Lower leg skin (tissue), 3 donors: ENCODE results near the gene SMIM28.

Source experiments
- POLR2A ChIP-seq, 2 donors: fragments of 450-650 bp; IDR thresholded peaks; one replicate each; pipeline ENCODE4 v1.6.1; 2016 to 2017; ENCODE audit warnings: antibody characterized with exemption in 2 of 2, mild to moderate bottlenecking in 1 of 2, moderate library complexity in 1 of 2
- TF ChIP-seq, protein P1 (sequence below), 3 donors: fragments of 450-650 bp; IDR thresholded peaks; one replicate each; pipeline ENCODE4 v1.5.1; 2016; ENCODE audit warnings: antibody characterized with exemption in 3 of 3, mild to moderate bottlenecking in 3 of 3, moderate library complexity in 2 of 3

DNA sequence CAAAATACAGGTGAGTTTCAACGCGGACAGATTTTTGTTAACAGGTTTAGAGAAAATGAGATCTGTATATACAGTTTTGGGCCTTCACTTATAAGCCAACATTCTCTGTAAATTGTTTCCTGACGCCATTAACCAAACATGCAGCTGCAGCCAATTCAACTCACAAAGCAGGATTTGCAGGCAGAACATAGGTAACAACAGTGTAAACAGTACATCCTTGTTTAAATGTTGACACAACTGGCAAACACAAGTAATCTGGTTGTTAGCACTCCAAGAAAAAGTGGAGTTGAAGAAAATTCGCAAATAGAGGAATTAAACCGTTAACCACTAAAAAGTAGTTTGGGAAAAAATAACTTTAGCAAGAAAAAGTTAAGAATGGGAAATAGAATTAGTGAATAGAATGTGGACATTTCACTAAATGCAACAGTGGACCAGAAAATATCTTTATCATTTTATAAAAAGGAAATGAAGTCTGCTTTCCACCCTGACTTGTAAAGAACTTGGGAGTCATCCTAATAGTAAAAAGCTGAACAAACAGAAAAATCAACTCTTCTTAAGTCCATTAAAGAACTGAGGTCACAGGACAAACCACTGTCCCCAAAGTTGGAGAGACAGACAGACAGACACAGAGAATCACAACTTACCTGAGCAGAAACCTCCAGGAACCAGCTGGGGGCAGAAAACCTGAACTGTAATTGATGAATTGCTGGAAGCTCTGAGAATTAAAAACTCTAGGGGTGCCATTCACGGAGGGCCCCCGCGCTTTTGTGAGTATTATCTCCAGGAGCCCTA is 10.1 kb downstream of the SMIM28 start:
- TF ChIP-seq, protein P1, sequence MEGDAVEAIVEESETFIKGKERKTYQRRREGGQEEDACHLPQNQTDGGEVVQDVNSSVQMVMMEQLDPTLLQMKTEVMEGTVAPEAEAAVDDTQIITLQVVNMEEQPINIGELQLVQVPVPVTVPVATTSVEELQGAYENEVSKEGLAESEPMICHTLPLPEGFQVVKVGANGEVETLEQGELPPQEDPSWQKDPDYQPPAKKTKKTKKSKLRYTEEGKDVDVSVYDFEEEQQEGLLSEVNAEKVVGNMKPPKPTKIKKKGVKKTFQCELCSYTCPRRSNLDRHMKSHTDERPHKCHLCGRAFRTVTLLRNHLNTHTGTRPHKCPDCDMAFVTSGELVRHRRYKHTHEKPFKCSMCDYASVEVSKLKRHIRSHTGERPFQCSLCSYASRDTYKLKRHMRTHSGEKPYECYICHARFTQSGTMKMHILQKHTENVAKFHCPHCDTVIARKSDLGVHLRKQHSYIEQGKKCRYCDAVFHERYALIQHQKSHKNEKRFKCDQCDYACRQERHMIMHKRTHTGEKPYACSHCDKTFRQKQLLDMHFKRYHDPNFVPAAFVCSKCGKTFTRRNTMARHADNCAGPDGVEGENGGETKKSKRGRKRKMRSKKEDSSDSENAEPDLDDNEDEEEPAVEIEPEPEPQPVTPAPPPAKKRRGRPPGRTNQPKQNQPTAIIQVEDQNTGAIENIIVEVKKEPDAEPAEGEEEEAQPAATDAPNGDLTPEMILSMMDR (IDR thresholded peaks at IDR 0.05) = no peak
- TF ChIP-seq POLR2A (IDR thresholded peaks at IDR 0.05) = no peak
